Ishikawa (cell line): ENCODE data around the gene BLTP2.
A peak's percentile ranks its signal among the peaks of the same experiment; 100 is the strongest.

Experiments used
- CEBPB ChIP-seq: IDR thresholded peaks from 2 replicates; pipeline ENCODE4 v1.6.1; 2012
- CREB1 ChIP-seq: IDR thresholded peaks from 2 replicates; pipeline ENCODE4 v1.6.1; 2012; ENCODE audit warnings: low read depth
- EGR1 ChIP-seq: IDR thresholded peaks from 2 replicates; pipeline ENCODE4 v1.6.1; 2012
- EP300 ChIP-seq: IDR thresholded peaks from 2 replicates; pipeline ENCODE4 v1.6.1; 2012; ENCODE audit warnings: borderline replicate concordance
- FOXM1 ChIP-seq: IDR thresholded peaks from 2 replicates; pipeline ENCODE4 v1.6.1; 2012; ENCODE audit warnings: low read depth, borderline replicate concordance
- NFIC ChIP-seq: IDR thresholded peaks from 2 replicates; pipeline ENCODE4 v1.6.1; 2012
- RAD21 ChIP-seq: IDR thresholded peaks from 2 replicates; pipeline ENCODE4 v1.6.1; 2012; ENCODE audit warnings: low read depth
- TAF1 ChIP-seq: IDR thresholded peaks from 2 replicates; pipeline ENCODE4 v1.6.1; 2012; ENCODE audit warnings: low read depth, mild to moderate bottlenecking
- TCF12 ChIP-seq: IDR thresholded peaks from 2 replicates; pipeline ENCODE4 v1.6.1; 2012; ENCODE audit warnings: low read depth
- TEAD4 ChIP-seq: IDR thresholded peaks from 2 replicates; pipeline ENCODE4 v1.6.1; 2012
- YY1 ChIP-seq: IDR thresholded peaks from 2 replicates; pipeline ENCODE4 v1.6.1; 2012; ENCODE audit warnings: low read depth
- ZBTB7A ChIP-seq: IDR thresholded peaks from 2 replicates; pipeline ENCODE4 v1.6.1; 2012; ENCODE audit warnings: low read depth
- TF ChIP-seq, protein P1 (sequence below): IDR thresholded peaks from 2 replicates; pipeline ENCODE4 v1.6.1; 2012; ENCODE audit warnings: low read depth, mild to moderate bottlenecking
- TF ChIP-seq, protein P2 (sequence below): IDR thresholded peaks from 2 replicates; pipeline ENCODE4 v1.6.1; 2012
- TF ChIP-seq, protein P3 (sequence below): IDR thresholded peaks from 2 replicates; pipeline ENCODE4 v1.6.1; 2012

The BLTP2 gene

DNA sequence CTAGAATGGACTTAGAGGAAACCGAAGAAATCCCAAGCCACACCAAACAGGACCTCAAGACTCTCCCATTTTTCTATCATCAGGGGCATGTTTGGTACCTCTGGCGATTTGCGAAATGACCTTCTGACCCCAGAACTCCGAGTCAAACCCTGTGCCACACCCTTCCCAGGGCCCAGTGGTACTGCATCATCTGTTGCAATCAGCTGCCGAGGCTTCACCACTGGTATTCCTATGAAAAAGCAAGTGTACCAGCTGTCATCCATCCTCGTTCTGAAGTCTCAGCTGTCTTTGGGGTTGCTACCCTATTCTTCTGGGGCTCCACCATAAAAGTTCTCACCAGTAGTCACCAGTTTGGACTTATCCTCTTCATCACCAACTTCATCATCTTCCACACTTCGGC, 28.7 kb downstream of the BLTP2 start:
- TF ChIP-seq FOXM1: no peak
- TF ChIP-seq, protein P1, sequence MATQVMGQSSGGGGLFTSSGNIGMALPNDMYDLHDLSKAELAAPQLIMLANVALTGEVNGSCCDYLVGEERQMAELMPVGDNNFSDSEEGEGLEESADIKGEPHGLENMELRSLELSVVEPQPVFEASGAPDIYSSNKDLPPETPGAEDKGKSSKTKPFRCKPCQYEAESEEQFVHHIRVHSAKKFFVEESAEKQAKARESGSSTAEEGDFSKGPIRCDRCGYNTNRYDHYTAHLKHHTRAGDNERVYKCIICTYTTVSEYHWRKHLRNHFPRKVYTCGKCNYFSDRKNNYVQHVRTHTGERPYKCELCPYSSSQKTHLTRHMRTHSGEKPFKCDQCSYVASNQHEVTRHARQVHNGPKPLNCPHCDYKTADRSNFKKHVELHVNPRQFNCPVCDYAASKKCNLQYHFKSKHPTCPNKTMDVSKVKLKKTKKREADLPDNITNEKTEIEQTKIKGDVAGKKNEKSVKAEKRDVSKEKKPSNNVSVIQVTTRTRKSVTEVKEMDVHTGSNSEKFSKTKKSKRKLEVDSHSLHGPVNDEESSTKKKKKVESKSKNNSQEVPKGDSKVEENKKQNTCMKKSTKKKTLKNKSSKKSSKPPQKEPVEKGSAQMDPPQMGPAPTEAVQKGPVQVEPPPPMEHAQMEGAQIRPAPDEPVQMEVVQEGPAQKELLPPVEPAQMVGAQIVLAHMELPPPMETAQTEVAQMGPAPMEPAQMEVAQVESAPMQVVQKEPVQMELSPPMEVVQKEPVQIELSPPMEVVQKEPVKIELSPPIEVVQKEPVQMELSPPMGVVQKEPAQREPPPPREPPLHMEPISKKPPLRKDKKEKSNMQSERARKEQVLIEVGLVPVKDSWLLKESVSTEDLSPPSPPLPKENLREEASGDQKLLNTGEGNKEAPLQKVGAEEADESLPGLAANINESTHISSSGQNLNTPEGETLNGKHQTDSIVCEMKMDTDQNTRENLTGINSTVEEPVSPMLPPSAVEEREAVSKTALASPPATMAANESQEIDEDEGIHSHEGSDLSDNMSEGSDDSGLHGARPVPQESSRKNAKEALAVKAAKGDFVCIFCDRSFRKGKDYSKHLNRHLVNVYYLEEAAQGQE: no peak
- no peak for TF ChIP-seq EGR1
- TF ChIP-seq NFIC: no peak
- TF ChIP-seq, protein P2, sequence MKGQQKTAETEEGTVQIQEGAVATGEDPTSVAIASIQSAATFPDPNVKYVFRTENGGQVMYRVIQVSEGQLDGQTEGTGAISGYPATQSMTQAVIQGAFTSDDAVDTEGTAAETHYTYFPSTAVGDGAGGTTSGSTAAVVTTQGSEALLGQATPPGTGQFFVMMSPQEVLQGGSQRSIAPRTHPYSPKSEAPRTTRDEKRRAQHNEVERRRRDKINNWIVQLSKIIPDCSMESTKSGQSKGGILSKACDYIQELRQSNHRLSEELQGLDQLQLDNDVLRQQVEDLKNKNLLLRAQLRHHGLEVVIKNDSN: no peak
- no peak for TF ChIP-seq RAD21
- TF ChIP-seq YY1: no peak
- TF ChIP-seq TCF12: no peak
- no peak for TF ChIP-seq CEBPB
- TF ChIP-seq TAF1: no peak
- TF ChIP-seq, protein P3, sequence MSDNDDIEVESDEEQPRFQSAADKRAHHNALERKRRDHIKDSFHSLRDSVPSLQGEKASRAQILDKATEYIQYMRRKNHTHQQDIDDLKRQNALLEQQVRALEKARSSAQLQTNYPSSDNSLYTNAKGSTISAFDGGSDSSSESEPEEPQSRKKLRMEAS: no peak
- no peak for TF ChIP-seq EP300
- TF ChIP-seq CREB1: no peak

DNA sequence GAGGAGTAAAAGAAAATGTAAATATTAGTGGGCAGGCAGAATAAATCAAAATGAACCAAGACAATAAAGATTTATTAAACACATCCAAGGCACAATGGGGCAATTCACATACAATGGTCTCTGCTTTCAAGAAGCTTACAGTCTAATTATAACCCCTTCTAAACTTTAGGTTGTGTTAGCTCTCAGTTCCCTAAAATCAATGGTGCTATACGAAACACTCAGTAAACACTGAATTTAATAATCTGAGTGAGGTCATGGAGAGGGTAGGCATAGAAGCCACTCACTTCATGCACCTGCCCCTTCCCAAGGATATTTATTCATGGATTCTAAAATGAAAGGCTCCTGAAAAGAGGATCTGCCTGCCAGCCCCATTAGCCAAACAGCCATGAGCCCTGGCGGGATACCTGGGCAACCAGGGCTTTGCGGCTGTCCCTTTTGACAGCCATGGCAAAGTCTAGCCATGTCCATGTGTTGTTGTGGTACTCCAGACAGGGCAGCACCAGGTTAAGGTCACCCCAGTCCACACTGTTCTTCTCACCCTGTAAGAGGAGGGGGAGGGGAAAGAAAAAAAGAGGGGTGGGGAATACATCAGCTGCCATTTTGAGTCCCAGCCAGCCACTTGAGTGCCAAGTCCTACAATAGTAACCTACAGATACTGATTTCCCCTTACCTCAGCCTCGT, 29.6 kb downstream of the BLTP2 start:
- TF ChIP-seq TAF1 (no peak), EGR1 (no peak), ZBTB7A (no peak), EP300 (no peak), TCF12 (no peak), CEBPB (no peak)
- TF ChIP-seq, protein P3: no peak

DNA sequence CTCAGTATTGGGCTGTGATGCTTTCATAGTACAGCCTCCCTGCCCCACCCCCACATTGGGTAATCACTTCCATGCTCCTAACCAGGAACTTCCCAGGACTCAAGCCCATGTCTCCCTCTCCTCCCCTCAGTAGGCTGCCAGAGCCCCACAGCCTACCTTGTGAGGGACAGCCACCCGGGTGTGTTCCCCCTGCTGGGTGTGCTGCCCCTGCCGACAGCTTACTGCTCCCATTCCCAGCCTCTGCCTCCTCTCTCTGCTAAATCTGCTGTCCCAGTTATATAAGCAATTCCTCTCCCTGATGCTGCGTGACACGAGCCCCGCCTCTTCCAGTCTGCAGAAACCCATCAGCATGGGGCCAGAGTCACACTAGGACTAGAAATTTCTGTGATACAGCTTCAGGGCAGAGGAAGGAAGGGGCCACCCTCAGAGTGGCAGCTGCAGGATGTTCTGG, 31.0 kb downstream of the BLTP2 start, which contains the start of gene RSKR:
TSS of gene RSKR (minus strand) at position 255 of the 451 bp plus-strand sequence. CDS start at position 231, 24 bp downstream.
- TF ChIP-seq ZBTB7A: no peak

DNA sequence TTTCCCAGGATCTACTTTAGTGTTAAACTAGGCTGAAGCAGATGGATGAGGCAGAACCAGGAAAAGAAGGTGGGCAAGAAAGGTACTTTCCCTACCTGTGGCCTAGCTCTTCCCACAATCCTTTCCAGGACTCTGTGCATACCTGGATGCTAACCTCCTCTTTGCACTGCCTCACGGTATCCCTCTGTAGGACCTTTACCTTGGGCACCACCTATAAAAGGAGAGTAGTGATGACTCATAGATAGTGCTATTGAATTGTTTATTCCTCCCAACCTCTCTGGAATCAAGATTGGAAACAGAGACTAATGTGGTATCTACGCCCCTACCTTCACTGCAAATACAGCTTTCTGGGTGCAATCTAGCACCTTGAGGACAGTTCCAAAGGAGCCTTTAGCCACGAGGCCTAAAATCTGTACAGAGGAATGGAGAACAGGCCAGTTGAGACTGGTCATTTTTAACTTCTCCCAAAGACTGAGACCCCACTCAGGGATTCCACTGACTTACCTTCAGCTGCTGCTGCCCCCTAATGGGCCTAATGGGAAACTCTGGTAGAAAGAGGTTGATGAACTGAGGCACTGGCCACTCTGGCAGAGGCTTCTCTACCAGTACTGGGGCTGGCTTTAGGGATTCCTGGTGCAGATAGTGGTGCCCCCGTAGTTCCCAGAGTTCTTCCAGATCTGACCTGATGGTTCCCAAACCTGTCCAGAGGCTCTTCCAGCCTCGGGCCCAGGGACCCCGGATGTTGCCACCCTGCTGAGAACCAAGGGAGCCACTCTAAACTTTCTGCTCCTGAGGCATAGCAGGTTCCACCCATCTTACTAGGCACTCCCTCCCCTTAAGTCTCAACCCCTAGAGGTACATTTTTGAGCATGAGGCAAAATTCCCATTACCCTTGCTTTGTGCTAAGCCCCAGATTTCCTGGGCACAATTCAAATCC, 31.8 kb downstream of the BLTP2 start:
- TF ChIP-seq EP300 (no peak), RAD21 (peak; percentile 32)

DNA sequence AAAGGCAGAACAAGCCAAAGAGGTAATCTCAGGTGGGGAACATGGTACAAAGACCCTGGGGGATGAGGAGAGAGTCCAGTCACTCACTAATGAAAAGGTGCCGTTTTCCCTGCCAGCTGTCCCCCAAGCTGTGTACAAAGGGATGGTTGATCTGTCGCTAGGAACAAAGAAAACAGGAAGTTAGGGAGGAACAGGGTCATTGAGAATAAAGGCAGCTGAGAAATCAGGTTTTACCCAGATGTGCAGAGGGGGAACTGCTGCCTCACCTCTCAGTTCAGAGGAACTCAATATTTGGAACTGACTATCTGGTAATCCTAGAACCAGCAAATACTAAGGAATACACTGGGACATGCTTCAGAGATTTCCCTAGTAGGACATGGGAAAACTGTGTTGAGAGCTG, 32.4 kb downstream of the BLTP2 start:
- TF ChIP-seq TCF12 (no peak), TEAD4 (no peak), NFIC (no peak), ZBTB7A (no peak), YY1 (no peak), TAF1 (no peak), CREB1 (no peak), RAD21 (no peak), EP300 (no peak), CEBPB (no peak), EGR1 (no peak)
- TF ChIP-seq, protein P3: no peak
- TF ChIP-seq, protein P1: no peak
- TF ChIP-seq, protein P2: no peak
